OCI-M2 (cell line): ENCODE results near the gene ABCC8.
A peak's percentile ranks its signal among the peaks of the same experiment; 100 is the strongest.

Experiments
- DNase-seq: peaks from one replicate; lab custom pipeline; 2025; ENCODE audit not compliant: unreplicated experiment; lab: John Stamatoyannopoulos, UW

The ABCC8 gene

DNA sequence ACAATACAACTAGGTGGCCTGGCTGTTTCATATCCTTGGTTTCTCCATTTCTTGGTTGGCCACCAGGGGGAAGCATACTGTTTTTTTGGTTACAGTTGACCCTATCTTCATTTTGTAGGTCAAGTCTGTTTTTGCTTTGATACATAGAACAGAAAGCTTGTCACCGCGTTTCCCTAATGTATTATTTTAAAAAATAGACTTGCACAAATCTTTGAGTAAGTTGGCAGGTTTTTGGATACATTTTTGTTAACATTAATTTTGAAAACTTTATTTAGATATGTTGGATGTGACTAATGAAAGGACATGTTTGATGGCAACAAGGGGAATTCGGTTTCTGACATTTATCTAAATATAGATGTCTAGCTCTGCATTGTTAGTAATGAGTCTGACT lies 122.0 kb downstream of the ABCC8 start:
- DNase-seq, result peak; percentile 27

GRCh38 chr11:17353821-17354600 lies 122.6 kb downstream of the ABCC8 start:
- DNase-seq, result no peak

DNA sequence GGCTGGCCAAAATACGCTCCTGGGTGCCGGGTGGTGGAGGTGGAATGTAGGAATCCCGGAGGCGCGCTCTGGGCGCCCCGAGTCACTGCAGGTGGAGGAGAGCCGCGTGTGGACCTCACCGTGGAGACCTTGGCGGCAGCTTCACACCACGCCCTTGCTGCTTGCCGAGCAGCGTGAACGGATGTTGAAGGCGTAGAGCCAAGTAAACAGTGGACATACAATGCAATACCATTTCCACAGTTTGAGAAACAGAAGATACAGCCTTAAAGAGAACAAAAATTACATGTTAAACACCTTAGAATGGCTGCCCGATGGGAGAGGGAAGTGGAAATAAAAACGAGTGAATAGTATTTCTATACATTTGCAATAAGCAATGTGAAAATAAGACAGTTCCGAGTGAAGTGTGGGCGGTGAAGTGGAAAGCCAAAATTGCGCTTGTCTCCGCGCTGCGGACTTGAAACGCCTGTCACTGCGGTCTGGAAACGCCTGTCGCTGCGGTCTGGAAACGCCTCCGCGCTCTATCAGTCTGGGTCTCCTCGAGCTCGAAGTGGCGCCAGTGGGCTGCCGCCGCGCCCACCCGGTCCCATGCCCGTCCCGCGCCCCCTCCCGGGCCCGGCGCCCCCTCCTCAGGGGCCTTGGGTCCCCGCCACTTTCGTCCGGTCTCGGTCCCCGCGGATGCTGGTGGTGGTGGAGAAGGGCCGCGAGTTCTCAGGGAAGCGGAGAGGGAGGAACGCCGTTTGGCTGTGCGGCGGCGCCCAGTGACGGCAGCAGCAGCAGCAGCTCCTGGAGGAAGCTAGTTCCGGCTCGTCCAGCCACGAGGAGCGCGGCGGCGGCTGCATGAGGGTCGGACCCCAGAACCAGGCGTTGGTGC lies 123.5 kb downstream of the ABCC8 start:
- DNase-seq, result no peak

- no peak for DNase-seq
These were observed 125.0 kb downstream of the ABCC8 start, which contains the start of gene NCR3LG1 for GRCh38 chr11:17351510-17352176. Gene NCR3LG1 (plus strand): TSS chr11:17351800. CDS start chr11:17351970, 170 bp downstream.

DNA sequence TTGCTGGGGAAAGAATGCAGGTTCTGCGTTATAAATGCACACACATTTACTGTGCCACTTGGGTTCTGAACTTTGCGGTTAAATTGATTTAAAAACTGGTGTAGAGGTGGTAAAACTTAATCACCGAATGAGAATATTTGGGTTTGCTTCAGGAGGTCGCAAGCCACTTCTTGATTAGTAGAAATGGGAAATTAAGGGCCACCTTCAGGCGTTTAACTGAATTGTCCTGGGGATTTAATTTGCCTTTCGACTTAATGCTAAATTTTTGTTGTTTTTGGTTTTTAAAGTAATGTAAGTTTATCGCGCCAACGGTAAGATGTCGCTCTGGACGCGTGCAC lies 125.5 kb downstream of the ABCC8 start:
- DNase-seq, result no peak

DNA sequence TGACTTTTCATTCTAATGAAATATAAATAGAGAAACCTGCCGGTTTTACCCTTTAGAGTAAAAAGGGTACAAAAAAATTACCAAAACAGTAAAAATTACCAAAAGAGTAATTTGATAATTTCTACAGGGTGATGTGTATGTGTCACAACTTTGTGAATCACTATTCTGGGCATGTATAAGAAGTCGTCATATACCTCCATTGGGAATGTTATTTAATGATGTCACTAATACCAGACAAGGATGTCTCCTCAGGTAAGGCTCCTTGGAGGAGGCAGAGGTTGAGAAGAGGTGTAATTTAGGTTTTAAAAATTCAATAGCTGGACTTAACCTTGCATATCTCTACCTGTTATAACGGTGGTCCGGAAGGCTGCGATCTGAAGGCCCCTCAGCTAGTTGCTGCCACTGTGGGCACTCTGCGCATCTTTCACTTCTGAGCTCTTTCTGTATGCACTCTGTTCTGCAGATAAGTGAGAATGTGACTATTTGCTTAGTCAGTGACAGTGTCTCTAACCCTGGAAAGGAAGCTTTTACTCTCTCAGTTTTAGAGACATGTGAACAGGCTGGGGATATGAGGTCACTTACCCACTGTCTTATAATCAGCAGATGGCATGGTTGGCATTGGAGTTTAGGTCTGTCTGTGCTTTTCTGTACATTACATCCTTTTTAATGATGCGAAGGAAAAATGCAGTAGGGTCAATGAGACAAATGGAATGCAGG lies 126.0 kb downstream of the ABCC8 start:
- DNase-seq, result no peak

DNA sequence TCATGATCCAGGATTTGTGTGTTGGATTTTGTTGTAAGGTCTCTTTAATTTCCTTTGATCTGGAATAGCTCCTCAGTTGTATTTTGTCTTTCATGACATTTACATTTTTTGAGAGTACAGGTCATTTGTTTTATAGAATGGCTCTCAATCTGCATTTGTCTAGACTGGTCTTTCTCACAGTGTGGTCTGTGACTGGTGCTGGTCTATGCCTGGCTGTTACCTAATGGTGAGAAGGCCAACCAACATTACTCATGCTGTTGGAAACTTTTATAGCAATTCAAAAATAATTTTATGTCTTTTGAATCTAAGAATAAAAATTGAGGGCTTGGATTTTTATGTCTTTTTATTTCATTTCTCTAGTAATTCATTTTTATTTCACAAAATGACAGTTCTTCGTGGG lies 129.0 kb downstream of the ABCC8 start:
- no peak for DNase-seq

GRCh38 chr11:17343907-17344306 lies 132.7 kb downstream of the ABCC8 start:
- DNase-seq, result no peak

- DNase-seq, result no peak
These were observed 133.4 kb downstream of the ABCC8 start for GRCh38 chr11:17343257-17343656.
